Activated CD4-positive, alpha-beta T cell treated with anti-CD3 and anti-CD28 coated beads for 4 hours (primary cell): ENCODE results near the gene AOC3.
"Not testable (repeated sequence)": the region's sequence is repeated elsewhere in the genome, so short reads cannot be mapped to it uniquely, and the experiment has no call there.

Source experiments
- DNase-seq, 2 donors: peaks; one replicate each; pipeline ENCODE4 v3.0.0-alpha.2; 2020

The AOC3 gene

DNA sequence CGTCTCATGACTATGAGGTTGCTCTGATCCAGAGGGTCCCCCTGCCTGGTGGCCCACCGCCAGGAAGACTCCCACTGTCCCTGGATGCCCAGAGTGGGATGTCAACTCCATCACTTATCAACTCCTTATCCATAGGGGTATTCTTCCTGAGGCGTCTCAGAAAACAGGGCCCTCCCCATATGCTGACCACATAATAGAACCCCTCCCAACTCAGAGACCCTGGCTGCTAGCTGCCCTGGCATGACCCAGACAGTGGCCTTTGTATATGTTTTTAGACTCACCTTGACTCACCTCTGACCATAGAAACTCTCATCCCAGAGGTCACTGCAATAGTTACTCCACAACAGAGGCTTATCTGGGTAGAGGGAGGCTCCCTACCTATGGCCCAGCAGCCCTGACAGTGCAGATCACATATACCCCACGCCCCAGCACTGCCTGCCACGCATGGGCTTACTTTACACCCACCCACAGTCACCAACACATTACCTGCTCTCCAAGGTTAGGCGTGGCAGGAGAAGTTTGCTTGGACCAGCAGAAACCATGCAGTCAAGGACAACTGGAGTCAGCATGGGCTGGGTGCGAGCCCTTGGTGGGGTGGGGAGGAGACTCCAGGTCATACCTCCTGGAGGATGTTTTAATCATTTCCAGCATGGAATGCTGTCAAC, 47.3 kb downstream of the AOC3 start:
- no peak for DNase-seq

DNA sequence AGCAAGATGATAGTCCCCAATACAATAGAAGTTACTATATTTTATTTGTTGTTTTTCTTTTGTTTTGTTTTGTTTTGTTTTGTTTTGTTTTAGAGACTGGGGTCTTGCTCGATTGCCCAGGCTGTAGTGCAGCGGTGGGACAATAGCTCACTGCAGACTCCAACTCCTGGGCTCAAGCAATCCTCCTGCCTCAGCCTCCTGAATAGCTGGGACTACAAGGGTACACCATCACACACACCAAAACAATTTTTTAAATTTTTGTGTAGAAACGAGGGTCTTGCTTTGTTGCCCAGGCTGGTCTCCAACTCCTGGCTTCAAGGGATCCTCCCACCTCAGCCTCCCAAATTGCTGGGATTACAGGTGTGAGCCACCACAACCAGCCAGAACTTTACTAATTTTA, 49.0 kb downstream of the AOC3 start:
- DNase-seq: not testable (repeated sequence)

DNA sequence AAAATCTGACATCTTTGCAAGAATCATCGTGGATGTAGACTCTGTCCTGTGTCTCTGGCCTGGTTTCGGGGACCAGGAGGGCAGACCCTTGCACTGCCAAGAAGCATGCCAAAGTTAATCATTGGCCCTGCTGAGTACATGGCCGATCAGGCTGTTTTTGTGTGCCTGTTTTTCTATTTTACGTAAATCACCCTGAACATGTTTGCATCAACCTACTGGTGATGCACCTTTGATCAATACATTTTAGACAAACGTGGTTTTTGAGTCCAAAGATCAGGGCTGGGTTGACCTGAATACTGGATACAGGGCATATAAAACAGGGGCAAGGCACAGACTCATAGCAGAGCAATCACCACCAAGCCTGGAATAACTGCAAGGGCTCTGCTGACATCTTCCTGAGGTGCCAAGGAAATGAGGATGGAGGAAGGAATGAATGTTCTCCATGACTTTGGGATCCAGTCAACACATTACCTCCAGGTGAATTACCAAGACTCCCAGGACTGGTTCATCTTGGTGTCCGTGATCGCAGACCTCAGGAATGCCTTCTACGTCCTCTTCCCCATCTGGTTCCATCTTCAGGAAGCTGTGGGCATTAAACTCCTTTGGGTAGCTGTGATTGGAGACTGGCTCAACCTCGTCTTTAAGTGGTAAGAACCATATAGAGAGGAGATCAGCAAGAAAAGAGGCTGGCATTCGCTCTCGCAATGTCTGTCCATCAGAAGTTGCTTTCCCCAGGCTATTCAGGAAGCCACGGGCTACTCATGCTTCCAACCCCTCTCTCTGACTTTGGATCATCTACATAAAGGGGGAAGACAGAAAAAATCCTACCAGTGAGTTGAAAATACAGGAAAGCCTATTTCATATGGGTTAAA, 49.7 kb downstream of the AOC3 start, which contains the start of gene G6PC1:
TSS of gene G6PC1 (plus strand) at position 340 of the 872 bp plus-strand sequence. CDS start at position 418, 78 bp downstream.
- DNase-seq: no peak

DNA sequence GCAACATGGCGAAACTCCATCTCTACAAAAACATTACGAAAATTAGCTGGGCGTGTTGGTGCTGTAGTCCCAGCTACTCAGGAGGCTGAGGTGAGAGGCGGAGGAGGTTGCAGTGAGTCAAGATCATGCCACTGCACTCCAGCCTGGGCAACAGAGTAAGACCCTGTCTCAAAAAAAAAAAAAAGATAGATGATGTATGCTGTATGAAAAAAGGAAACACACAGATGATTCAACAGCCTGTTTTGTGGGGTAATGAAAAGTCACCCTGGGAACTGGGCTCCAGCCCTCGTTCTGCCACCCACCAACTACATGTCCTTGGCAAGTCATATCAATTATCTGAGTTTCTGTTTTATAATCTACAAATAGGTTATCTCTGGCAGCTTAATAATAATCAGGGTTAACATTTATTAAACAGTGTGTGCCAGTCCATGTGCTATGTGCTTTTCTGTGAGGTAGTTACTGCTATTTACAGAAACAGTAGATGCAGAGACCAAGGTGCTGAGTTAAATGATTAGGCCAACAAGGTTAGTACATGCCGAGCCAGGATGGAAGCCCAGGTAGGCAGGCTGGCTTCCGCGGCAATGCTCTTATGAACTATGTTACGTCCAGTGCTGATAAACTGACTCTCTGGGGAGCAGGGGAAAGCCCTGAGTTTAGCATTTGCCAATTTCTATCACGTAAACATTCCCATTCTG, 50.7 kb downstream of the AOC3 start:
- DNase-seq: no peak

DNA sequence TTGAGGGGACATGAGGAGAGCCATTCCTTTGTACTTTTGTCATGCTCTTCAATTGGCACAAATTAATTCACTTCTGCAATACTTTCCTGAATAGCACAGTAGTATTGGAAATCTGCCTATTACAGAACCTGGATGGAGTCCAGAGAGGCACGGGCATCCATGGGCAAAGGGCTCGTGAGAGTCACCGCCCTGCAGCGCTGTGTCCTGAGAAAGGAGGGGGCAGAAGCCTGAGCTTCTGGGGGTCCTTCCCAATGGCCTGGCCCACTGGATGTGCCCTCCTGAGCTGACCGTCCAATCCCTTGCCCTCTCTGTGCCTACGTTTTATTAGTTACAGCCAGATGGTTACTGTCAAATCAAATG, 53.1 kb downstream of the AOC3 start:
- DNase-seq: no peak

DNA sequence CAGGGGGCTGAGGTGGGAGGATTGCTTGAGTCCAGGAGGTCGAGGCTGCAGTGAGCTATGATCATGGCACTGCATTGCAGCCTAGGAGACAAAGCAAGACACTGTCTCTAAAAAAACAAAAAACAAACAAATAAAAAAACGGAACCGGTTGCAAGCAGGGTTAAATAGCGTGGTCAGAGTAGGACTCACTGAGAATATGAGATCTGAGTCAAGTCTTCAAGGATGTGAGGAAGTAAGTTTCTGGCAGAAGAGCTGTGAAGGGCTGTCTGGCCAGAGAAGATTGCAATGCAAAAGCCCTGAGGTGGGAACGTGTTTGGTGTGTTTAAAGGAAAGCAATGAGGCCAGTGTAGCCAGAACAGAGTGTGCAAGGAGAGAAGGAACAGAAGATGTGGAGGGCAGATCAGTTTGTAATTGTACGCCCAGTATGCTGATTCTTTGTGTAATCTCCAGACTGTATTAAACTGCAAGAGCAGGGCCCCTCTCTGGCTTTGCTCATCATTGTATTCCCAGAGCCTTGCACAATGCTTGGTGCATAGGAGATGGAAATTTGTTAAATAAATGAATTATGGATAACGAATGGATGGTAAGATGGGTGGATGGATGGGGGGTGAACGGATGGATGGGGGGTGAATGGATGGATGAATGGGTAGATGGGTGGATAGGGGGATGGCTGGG, 55.9 kb downstream of the AOC3 start:
- no peak for DNase-seq
